Omental fat pad (tissue), 4 donors: Measurements from ENCODE around the gene CALCOCO1. TPM values are rescaled to one million over a fixed set of nuclear protein-coding genes. Genes with fewer than 3 reads are reported as not detected.

Experiments used
- ATAC-seq: fragments of 150-250 bp; one replicate; pipeline ENCODE4 v1.9.1; 2016; ENCODE audit warnings: mild to moderate bottlenecking, moderate library complexity; ENCODE audit not compliant: low FRiP score
- DNase-seq: peaks from one replicate; pipeline ENCODE4 v3.0.0-alpha.2; 2019; ENCODE audit warnings: low spot score
- CTCF ChIP-seq, 3 donors: fragments of 450-650 bp; IDR thresholded peaks; one replicate each; pipeline ENCODE4 v1.5.1; 2016 to 2017; ENCODE audit warnings: antibody characterized with exemption in 3 of 3, mild to moderate bottlenecking in 3 of 3, moderate library complexity in 2 of 3
- total RNA-seq, 4 donors: library from RNA; depleted of rRNA; stranded (reverse); fragments of >200 nt; gene quantifications; one replicate each; pipeline ENCODE4 v1.1.0, GENCODE V29; 2016

CALCOCO1 gene
- total RNA-seq, 4 donors from 2014 or later = 183 to 262 (median 242) TPM

- no peak for ATAC-seq
- TF ChIP-seq CTCF (IDR thresholded peaks at IDR 0.05) = no peak
- no peak for DNase-seq
Measured at GRCh38 chr12:53752192-53752601, 24.9 kb upstream of the CALCOCO1 start.

DNA sequence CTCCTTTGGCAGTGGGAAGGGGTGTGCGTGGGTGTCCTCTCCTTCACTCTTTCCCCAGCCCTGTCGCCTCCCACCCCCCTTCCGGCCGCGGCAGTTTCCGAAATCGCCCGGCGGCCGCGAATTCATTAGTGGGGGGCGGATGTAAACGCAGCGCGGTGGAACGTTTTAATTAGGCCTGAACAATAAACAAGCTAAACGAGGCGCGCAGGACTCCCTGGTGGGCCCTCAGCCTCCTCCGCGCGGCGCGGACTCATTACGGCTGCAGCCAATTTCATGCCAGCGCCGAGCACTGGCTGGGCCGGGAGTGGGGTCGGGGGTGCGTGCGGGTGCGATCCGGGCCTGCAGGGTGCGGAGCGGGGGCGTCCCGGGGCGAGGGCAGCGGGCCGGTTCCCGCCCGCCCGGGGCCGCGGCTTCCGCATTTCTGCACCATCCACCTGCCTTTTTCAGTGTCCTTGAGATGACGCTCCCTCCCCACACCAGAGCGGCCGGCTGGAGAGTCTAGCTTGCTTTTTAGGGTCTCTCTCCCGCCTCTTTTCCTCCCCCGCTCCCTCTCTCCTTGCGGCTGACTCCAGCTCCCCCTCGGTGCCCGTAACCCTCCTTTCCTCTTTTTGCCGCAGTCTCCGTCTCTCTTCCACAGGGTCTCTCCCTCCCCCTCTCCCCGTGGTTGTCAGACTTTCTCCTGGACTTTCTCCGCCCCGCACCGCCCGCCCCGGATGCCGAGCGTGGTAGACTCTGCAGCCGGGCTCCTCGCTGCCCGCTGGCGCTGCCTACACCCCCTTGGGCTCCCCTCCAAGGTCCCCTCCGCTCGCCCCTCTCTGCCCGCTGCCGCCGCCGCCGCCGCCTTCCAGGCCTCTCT, 24.3 kb upstream of the CALCOCO1 start, which contains the start of gene CISTR:
CISTR (minus strand) TSS at position 644 of the 856 bp plus-strand sequence.
- peak; percentile 49 for ATAC-seq
- DNase-seq = no peak

GRCh38 chr12:53750812-53751335, 23.6 kb upstream of the CALCOCO1 start:
- ATAC-seq = peak; percentile 10
- no peak for DNase-seq
- no peak for TF ChIP-seq CTCF (IDR thresholded peaks at IDR 0.05)

More for the DNA sequence above, 24.3 kb upstream of the CALCOCO1 start, which contains the start of gene CISTR:
- TF ChIP-seq CTCF (IDR thresholded peaks at IDR 0.05) = no peak

GRCh38 chr12:53749986-53750811, 22.9 kb upstream of the CALCOCO1 start:
- no peak for ATAC-seq
- TF ChIP-seq CTCF (IDR thresholded peaks at IDR 0.05) = no peak
- no peak for DNase-seq

DNA sequence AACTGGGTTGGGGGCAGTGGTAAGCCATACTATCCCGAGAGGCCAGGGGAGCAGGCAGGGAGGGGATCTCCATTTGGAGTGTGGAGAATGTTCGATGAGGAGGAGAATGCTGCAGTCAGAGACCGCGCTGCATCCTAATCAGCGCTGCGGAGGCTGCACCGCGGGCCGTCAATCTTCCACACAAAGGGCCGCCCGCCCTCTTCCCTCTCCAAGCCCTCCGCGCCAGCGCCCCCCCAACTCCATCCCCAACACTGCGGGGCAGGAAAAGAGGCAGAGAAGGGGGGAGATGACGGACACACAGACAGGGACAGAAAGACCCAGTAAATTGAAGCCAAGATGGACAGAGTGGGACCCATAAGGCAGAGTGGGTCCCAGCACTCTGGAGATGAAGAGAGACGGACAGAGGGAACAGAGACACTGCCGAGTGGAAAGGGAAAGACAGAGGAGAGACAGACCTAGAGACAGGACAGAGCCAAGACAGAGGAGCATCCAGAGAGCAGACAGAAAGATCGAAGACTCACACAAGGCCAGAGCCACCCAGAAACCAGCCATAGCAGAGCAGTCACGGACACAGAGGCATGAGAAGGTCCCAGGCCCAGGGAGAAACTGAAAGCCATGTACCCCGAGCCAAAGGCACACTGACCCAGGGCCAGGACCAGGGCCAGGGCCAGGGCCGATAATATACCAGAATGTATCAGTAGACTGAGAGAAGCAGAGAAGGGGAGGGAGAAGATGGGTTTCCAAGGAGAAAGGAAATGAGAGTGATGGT, 21.0 kb upstream of the CALCOCO1 start:
- ATAC-seq = no peak
- no peak for DNase-seq
- TF ChIP-seq CTCF (IDR thresholded peaks at IDR 0.05) = no peak

DNA sequence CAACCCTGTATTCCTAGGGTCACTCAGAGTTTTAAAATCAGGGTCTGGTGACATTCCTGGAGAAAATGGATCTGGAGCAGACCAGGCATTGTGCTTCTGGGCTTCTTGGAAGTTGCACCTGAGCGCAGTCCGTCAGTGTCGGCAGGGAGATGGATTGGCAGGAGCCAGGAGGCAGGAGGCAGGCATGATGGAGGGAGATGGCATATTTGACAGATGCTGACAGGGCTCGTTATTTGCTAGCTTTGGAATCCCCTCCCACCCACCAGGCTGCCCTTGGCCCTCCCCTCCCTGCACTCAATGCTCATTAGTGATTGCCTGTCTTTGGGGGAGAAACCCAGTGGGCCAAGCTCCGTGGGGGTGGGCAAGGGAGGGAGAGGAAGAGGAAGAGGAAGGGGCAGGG, 19.8 kb upstream of the CALCOCO1 start:
- no peak for TF ChIP-seq CTCF (IDR thresholded peaks at IDR 0.05)
- DNase-seq (no peak), ATAC-seq (no peak)
